SJSA1 (cell line): Measurements from ENCODE around the gene CTAG1B. TPM values are rescaled to one million over a fixed set of nuclear protein-coding genes. Genes with fewer than 3 reads are reported as not detected.
"Not testable (repeated sequence)": the region's sequence is repeated elsewhere in the genome, so short reads cannot be mapped to it uniquely, and the experiment has no call there.

Experiments
- DNase-seq, 2 experiments: peaks; one replicate each; pipeline ENCODE4 v3.0.0-alpha.2; 2015 to 2020; ENCODE audit warnings: low spot score in 2 of 2, low read depth in 1 of 2
- H3K27ac ChIP-seq: fragments of 250-450 bp; sonication (Bioruptor Pico); 2 replicates; pipeline ENCODE4 v1.5.1; 2020; ENCODE audit warnings: mild to moderate bottlenecking, moderate library complexity
- H3K27me3 ChIP-seq: fragments of 250-450 bp; sonication (Bioruptor Pico); replicated peaks from 2 replicates; pipeline ENCODE4 v1.5.1; 2020; ENCODE audit warnings: mild to moderate bottlenecking, moderate library complexity
- H3K36me3 ChIP-seq: fragments of 250-450 bp; sonication (Bioruptor Pico); 2 replicates; pipeline ENCODE4 v1.5.1; 2020; ENCODE audit warnings: mild to moderate bottlenecking
- H3K4me1 ChIP-seq: fragments of 250-450 bp; sonication (Bioruptor Pico); replicated peaks from 2 replicates; pipeline ENCODE4 v1.6.1; 2021; ENCODE audit warnings: mild to moderate bottlenecking
- H3K4me3 ChIP-seq: fragments of 250-450 bp; sonication (Bioruptor Pico); 2 replicates; pipeline ENCODE4 v1.5.1; 2020; ENCODE audit warnings: mild to moderate bottlenecking
- H3K9me3 ChIP-seq: fragments of 250-450 bp; sonication (Bioruptor Pico); replicated peaks from 2 replicates; pipeline ENCODE4 v1.5.1; 2020; ENCODE audit warnings: mild to moderate bottlenecking
- total RNA-seq: library from RNA; depleted of rRNA; stranded (reverse); fragments of >200 nt; shearing (Covaris generic); gene quantifications from 2 replicates; pipeline ENCODE4 v1.2.3, GENCODE V29; 2014; rRNA removed

The CTAG1B gene
- not detected in 2 replicates for total RNA-seq

DNA sequence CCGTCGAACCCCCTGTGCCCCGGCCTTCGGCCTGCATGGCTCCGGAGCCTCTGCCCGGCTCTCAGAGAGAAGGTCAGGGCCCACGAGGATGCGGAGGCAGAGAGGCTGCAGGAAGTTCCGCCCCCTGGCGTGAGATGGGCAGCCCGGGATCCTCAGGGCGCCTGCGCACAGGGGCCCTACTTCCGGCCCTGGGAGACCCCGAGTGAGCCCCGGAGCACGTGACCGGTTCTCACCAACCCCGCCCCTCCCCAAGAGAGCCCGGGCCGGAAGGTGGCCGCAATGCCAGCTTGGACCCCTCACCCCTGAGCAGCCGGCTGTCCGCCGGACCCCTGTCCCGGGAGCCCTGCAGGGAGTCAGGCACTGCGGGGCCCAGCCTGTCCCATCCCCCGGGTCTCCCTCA lies at the start of gene CTAG1B:
CTAG1B (minus strand) TSS at position 101 of the 400 bp plus-strand sequence; CDS start at position 37, 64 bp downstream.
- H3K27me3 ChIP-seq, H3K9me3 ChIP-seq, DNase-seq, H3K36me3 ChIP-seq, H3K27ac ChIP-seq, H3K4me3 ChIP-seq, H3K4me1 ChIP-seq: not testable (repeated sequence)

DNA sequence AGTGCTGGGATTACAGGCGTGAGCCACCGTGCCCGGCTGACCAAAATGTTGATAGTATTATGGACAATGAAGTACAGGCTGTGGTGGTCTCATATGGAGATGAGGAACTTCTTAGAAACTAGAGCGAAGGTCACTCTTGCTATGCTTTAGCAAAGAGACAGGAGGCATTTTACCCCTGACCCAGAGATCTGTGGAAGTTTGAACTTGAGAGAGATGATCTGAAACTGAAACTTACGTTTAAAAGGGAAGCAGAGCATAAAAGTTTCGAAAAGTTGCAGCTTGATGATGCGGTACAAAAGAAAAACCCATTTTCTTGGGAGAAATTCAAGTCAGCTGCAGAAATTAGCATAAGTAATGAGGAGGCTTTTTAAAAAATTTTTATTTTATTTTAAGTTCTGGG lies 42.8 kb upstream of the CTAG1B start:
- Histone ChIP-seq H3K4me3 (no peak overlapping the region), H3K36me3 (no peaks in the 10 kb centered on the region), H3K4me1 (no peaks in the 10 kb centered on the region), H3K9me3 (no peaks in the 10 kb centered on the region), H3K27ac (no peak overlapping the region), H3K27me3 (no peaks in the 10 kb centered on the region)
- no peak for DNase-seq

GRCh38 chrX:154661170-154661569 lies 42.1 kb upstream of the CTAG1B start:
- Histone ChIP-seq H3K36me3 (no peaks in the 10 kb centered on the region), H3K4me3 (no peak overlapping the region), H3K27ac (no peak overlapping the region), H3K4me1 (no peaks in the 10 kb centered on the region), H3K9me3 (no peaks in the 10 kb centered on the region), H3K27me3 (no peaks in the 10 kb centered on the region)
- no peak for DNase-seq

DNA sequence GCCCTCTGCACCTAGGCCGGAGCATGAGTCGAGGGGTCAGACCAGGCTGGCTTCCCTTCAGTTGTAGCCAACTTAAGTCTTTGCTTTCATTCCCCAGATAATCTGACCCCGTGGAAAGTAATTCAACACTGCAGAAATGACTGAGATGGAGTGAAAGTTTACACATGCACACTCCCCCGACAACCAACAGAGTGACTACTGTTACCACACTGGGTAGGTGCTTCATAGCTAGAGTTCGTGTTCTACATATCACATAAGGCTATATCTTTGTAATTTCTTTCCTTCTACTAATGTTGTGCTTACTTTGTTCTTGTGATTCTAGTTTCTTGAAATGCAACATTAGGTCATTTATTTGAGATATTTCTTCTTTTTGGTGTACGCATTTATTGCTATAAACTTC lies 41.5 kb upstream of the CTAG1B start:
- H3K27me3 ChIP-seq = no peaks in the 10 kb centered on the region
- no peak for DNase-seq
- no peaks in the 10 kb centered on the region for H3K4me1 ChIP-seq

DNA sequence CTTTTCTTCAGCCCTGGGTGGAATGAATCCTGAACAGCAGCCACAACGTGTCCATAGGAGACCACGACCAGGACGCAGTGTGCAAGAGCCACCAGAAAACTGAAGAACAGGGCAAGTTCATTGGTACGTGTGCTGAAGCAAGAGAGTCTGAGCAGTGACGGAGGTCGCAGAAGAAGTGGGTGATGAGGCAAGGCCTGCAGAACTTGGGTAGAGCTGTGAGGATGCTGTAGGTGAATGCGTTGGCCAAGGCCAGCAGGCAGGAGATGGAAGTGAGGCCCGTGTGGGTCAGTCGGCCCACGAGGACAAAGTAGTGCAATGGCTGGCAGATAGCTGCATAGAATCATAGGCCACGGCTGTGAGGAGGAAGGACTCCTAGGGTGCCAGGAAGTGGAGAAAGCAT lies 39.9 kb upstream of the CTAG1B start:
- H3K27ac ChIP-seq = no peak overlapping the region
- H3K4me3 ChIP-seq = no peak overlapping the region
- no peaks in the 10 kb centered on the region for H3K9me3 ChIP-seq
- H3K36me3 ChIP-seq = no peaks in the 10 kb centered on the region
- no peaks in the 10 kb centered on the region for H3K27me3 ChIP-seq
- no peaks in the 10 kb centered on the region for H3K4me1 ChIP-seq
- DNase-seq = no peak

More for the DNA sequence above, 41.5 kb upstream of the CTAG1B start:
- H3K27ac ChIP-seq = no peak overlapping the region
- no peaks in the 10 kb centered on the region for H3K9me3 ChIP-seq
- H3K4me3 ChIP-seq = no peak overlapping the region
- H3K36me3 ChIP-seq = no peaks in the 10 kb centered on the region

- Histone ChIP-seq H3K4me3 (no peak overlapping the region), H3K4me1 (no peaks in the 10 kb centered on the region), H3K27ac (no peak overlapping the region), H3K36me3 (no peaks in the 10 kb centered on the region), H3K9me3 (no peaks in the 10 kb centered on the region), H3K27me3 (no peaks in the 10 kb centered on the region)
- DNase-seq = no peak
Measured at GRCh38 chrX:154658187-154658586, 39.1 kb upstream of the CTAG1B start.

DNA sequence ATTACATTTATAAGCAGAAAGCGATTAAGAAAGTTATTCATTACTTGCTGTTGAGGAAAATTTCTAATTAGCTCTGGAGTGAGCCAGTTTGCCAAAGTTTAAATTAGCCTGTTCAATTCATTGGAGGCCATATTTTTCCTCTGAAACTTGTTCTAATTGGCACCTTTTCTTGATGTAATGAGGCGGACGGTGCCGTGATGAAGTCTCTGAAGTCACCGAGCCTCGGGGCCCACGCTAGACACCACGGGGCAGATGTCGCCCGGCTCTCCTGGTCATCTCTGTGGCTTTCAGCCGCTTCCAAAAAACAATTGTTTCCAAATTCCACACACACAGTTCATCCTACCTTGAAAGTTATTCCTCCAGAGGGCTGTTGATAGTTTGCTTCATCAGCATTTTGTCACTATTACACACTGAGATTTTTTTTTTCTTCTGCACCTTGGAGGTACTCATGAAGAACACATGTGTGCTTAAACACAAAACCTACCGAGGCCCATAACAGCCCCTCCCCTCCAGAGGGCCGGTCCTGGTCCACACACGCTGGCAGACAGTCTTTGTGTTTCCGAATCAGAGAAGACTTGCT lies 38.2 kb upstream of the CTAG1B start:
- no peak overlapping the region for H3K27ac ChIP-seq
- H3K4me1 ChIP-seq = no peaks in the 10 kb centered on the region
- no peak for DNase-seq
- no peaks in the 10 kb centered on the region for H3K36me3 ChIP-seq
- H3K27me3 ChIP-seq = no peaks in the 10 kb centered on the region
- no peak overlapping the region for H3K4me3 ChIP-seq
- no peaks in the 10 kb centered on the region for H3K9me3 ChIP-seq

DNA sequence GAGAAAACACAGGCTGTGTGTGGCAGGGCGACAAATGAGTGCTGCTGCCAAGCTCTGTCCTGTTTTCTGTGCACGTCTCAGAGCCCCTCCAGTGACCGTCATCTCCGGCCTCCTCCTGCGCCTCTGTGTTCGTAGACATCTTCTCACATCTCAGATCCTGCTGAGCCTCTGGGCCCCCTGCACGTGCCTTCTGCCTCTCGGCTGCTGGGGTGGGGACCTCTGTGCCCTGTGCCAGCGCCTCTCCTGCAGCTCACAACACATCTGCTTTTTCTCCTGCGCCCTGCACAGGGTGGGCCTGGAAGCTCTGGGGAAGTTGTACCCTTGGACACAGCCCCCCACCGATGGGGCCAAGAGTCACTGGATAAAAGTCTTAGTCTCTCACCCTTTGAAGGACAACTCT lies 36.7 kb upstream of the CTAG1B start:
- no peaks in the 10 kb centered on the region for H3K36me3 ChIP-seq
- H3K4me3 ChIP-seq = no peak overlapping the region
- no peaks in the 10 kb centered on the region for H3K27me3 ChIP-seq
- no peaks in the 10 kb centered on the region for H3K4me1 ChIP-seq
- no peaks in the 10 kb centered on the region for H3K9me3 ChIP-seq
- DNase-seq = no peak
- H3K27ac ChIP-seq = no peak overlapping the region

DNA sequence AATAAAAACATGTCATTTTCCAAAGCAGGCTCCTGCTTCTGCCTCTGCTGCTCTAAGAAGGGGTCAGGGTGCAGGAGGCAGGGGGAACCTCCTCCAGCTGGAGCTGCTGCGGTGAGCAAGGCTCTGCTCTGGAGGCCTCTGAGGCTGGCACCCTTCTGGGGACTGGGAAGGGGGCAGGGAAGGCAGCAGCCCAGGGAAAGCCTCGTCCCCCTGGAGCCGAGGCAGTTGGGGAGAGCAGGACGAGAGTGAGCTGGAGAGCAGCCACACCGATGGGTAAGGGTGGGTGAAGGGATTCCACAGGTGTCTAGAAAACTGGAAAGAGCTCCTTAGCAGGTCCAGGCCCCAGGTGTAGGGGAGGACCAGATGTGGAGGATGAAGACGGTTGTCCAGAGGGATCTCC lies 36.3 kb upstream of the CTAG1B start:
- no peaks in the 10 kb centered on the region for H3K4me1 ChIP-seq
- no peak overlapping the region for H3K4me3 ChIP-seq
- DNase-seq = no peak
- H3K36me3 ChIP-seq = no peaks in the 10 kb centered on the region
- no peaks in the 10 kb centered on the region for H3K9me3 ChIP-seq
- no peaks in the 10 kb centered on the region for H3K27me3 ChIP-seq
- no peak overlapping the region for H3K27ac ChIP-seq

- H3K27me3 ChIP-seq = no peaks in the 10 kb centered on the region
- H3K27ac ChIP-seq = no peak overlapping the region
- no peaks in the 10 kb centered on the region for H3K4me1 ChIP-seq
- no peaks in the 10 kb centered on the region for H3K36me3 ChIP-seq
- no peak for DNase-seq
- no peak overlapping the region for H3K4me3 ChIP-seq
- H3K9me3 ChIP-seq = no peaks in the 10 kb centered on the region
Measured at GRCh38 chrX:154654925-154655324, 35.8 kb upstream of the CTAG1B start.

GRCh38 chrX:154654372-154654771 lies 35.3 kb upstream of the CTAG1B start:
- no peak overlapping the region for H3K4me3 ChIP-seq
- H3K9me3 ChIP-seq = no peaks in the 10 kb centered on the region
- no peak for DNase-seq
- no peaks in the 10 kb centered on the region for H3K4me1 ChIP-seq
- H3K36me3 ChIP-seq = no peaks in the 10 kb centered on the region
- H3K27ac ChIP-seq = no peak overlapping the region
- no peaks in the 10 kb centered on the region for H3K27me3 ChIP-seq

- not testable (repeated sequence) for H3K9me3 ChIP-seq, H3K4me3 ChIP-seq, H3K36me3 ChIP-seq, H3K27ac ChIP-seq, H3K27me3 ChIP-seq, DNase-seq, H3K4me1 ChIP-seq
Measured at GRCh38 chrX:154653413-154653812, 34.3 kb upstream of the CTAG1B start, which contains the start of gene CTAG2. Gene CTAG2, minus strand, starts transcription at chrX:154653579. Its CDS starts 64 bp downstream, at chrX:154653515.

GRCh38 chrX:154653048-154653401 lies 33.9 kb upstream of the CTAG1B start:
- no peak for DNase-seq
- Histone ChIP-seq H3K27me3 (no peaks in the 10 kb centered on the region), H3K9me3 (no peaks in the 10 kb centered on the region), H3K4me3 (no peak overlapping the region), H3K36me3 (no peaks in the 10 kb centered on the region), H3K4me1 (no peaks in the 10 kb centered on the region), H3K27ac (no peak overlapping the region)

GRCh38 chrX:154652311-154653047 lies 33.4 kb upstream of the CTAG1B start:
- H3K36me3 ChIP-seq = no peaks in the 10 kb centered on the region
- H3K4me3 ChIP-seq = no peak overlapping the region
- H3K9me3 ChIP-seq = no peaks in the 10 kb centered on the region
- DNase-seq = no peak
- no peak overlapping the region for H3K27ac ChIP-seq
- H3K27me3 ChIP-seq = no peaks in the 10 kb centered on the region
- no peaks in the 10 kb centered on the region for H3K4me1 ChIP-seq

DNA sequence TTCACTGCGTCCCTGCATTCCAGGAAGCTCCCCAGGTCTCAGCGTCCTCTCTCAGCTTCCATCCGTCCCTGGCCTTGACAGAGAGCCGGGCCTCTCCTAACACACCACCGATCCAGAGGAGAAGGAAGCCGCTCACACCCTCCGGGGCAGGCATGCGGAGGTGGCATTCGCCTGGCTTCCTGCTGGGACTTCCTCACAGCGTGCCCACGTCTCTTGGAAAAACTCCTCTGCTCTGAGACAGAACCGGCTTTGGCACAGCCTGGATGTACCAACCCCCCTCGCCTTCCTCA lies 31.1 kb upstream of the CTAG1B start:
- Histone ChIP-seq H3K4me1 (no peaks in the 10 kb centered on the region), H3K27ac (no peak overlapping the region), H3K9me3 (no peaks in the 10 kb centered on the region), H3K36me3 (no peaks in the 10 kb centered on the region), H3K27me3 (no peaks in the 10 kb centered on the region), H3K4me3 (no peak overlapping the region)
- no peak for DNase-seq
